WTC11 (cell line): ENCODE measurements around the gene SHROOM3. TPM values are rescaled to one million over a fixed set of nuclear protein-coding genes. Genes with fewer than 3 reads are reported as not detected.

Experiments used
- ATAC-seq: fragments of 200-7000 bp; cut with Tn5 transposase; 2 replicates; pipeline ENCODE4 v1.10.0; 2021; ENCODE audit warnings: mild to moderate bottlenecking, moderate library complexity
- CTCF ChIA-PET: fragments of 300-600 bp; sonication (Branson Sonifier 250); formaldehyde crosslinking; loops from one replicate; lab custom pipeline; 2021; ENCODE audit warnings: antibody characterized with exemption; lab: Charles Lee
- POLR2A ChIA-PET: fragments of 350-600 bp; sonication (Branson Sonifier 250); formaldehyde crosslinking; loops from one replicate; lab custom pipeline; 2021; ENCODE audit warnings: antibody characterized with exemption; lab: Charles Lee
- DNase-seq: peaks from one replicate; pipeline ENCODE4 v3.0.0; 2021; ENCODE audit warnings: low spot score
- H3K27ac Mint-ChIP-seq: 2 replicates; pipeline ENCODE4 v1.8.0; 2021; ENCODE audit warnings: mixed read lengths
- H3K27me3 Mint-ChIP-seq: 2 replicates; pipeline ENCODE4 v1.8.0; 2021; ENCODE audit warnings: low read depth, mild to moderate bottlenecking, moderate library complexity, mixed read lengths
- H3K36me3 Mint-ChIP-seq: 2 replicates; pipeline ENCODE4 v1.8.0; 2021; ENCODE audit warnings: mixed read lengths
- H3K4me1 Mint-ChIP-seq: 2 replicates; pipeline ENCODE4 v1.8.0; 2022; ENCODE audit warnings: mixed read lengths
- H3K4me3 Mint-ChIP-seq: 2 replicates; pipeline ENCODE4 v1.8.0; 2021; ENCODE audit warnings: mild to moderate bottlenecking, moderate library complexity, mixed read lengths
- H3K9me3 Mint-ChIP-seq: 2 replicates; pipeline ENCODE4 v1.8.0; 2021; ENCODE audit warnings: mixed read lengths
- CDX4 ChIP-seq: fragments of 250-450 bp; sonication (Bioruptor Pico); IDR thresholded peaks from 2 replicates; pipeline ENCODE4 v1.9.0; 2021; ENCODE audit warnings: moderate library complexity, mild to moderate bottlenecking, inconsistent platforms, borderline replicate concordance
- CTCF ChIP-seq: fragments of 200-600 bp; IDR thresholded peaks from 2 replicates; pipeline ENCODE4 v1.8.0; 2022; ENCODE audit warnings: antibody characterized with exemption
- E2F1 ChIP-seq: sonication (generic); formaldehyde crosslinking; IDR thresholded peaks from 2 replicates; pipeline ENCODE4 v1.8.0; 2022; ENCODE audit warnings: mild to moderate bottlenecking, missing genetic modification reagents
- E2F4 ChIP-seq: sonication (generic); formaldehyde crosslinking; IDR thresholded peaks from 2 replicates; pipeline ENCODE4 v1.8.1; 2022; ENCODE audit warnings: low read depth, mild to moderate bottlenecking, moderate library complexity, missing genetic modification reagents, borderline replicate concordance
- FOXK1 ChIP-seq: sonication (generic); formaldehyde crosslinking; IDR thresholded peaks from 2 replicates; pipeline ENCODE4 v1.8.0; 2022; ENCODE audit warnings: mild to moderate bottlenecking, moderate library complexity, missing genetic modification reagents
- GTF2I ChIP-seq: fragments of 250-450 bp; sonication (Bioruptor Pico); conservative IDR thresholded peaks from 2 replicates; pipeline ENCODE4 v1.4.0; 2021; ENCODE audit warnings: mild to moderate bottlenecking
- HMGXB4 ChIP-seq: sonication (generic); formaldehyde crosslinking; IDR thresholded peaks from 2 replicates; pipeline ENCODE4 v1.8.1; 2023; ENCODE audit warnings: mild to moderate bottlenecking, moderate library complexity, missing genetic modification reagents
- MXD4 ChIP-seq: fragments of 250-450 bp; sonication (Bioruptor Pico); IDR thresholded peaks from 2 replicates; pipeline ENCODE4 v1.8.0; 2021; ENCODE audit warnings: mild to moderate bottlenecking, moderate library complexity, borderline replicate concordance
- NFATC4 ChIP-seq: fragments of 250-450 bp; sonication (Bioruptor Pico); IDR thresholded peaks from 2 replicates; pipeline ENCODE4 v1.9.0; 2021; ENCODE audit warnings: mild to moderate bottlenecking
- RORB ChIP-seq: fragments of 250-450 bp; sonication (Bioruptor Pico); IDR thresholded peaks from 2 replicates; pipeline ENCODE4 v1.9.0; 2021; ENCODE audit warnings: mild to moderate bottlenecking
- STAT6 ChIP-seq: sonication (generic); formaldehyde crosslinking; conservative IDR thresholded peaks from 2 replicates; pipeline ENCODE4 v1.8.1; 2023; ENCODE audit warnings: mild to moderate bottlenecking, low read depth, missing genetic modification reagents, moderate library complexity
- TCF7 ChIP-seq: sonication (generic); formaldehyde crosslinking; IDR thresholded peaks from 2 replicates; pipeline ENCODE4 v1.8.0; 2022; ENCODE audit warnings: mild to moderate bottlenecking, low read depth, missing genetic modification reagents, moderate library complexity
- ZBTB43 ChIP-seq: sonication (generic); formaldehyde crosslinking; IDR thresholded peaks from 2 replicates; pipeline ENCODE4 v1.8.1; 2023; ENCODE audit warnings: mild to moderate bottlenecking, missing genetic modification reagents
- ZNF317 ChIP-seq: sonication (generic); formaldehyde crosslinking; IDR thresholded peaks from 2 replicates; pipeline ENCODE4 v1.8.1; 2023; ENCODE audit warnings: low read depth, mild to moderate bottlenecking, moderate library complexity, missing genetic modification reagents, borderline replicate concordance
- ZNF532 ChIP-seq: fragments of 250-450 bp; sonication (Bioruptor Pico); IDR thresholded peaks from 2 replicates; pipeline ENCODE4 v1.9.0; 2021; ENCODE audit warnings: mild to moderate bottlenecking, borderline replicate concordance
- ZNF671 ChIP-seq: fragments of 250-450 bp; sonication (Bioruptor Pico); IDR thresholded peaks from 2 replicates; pipeline ENCODE4 v1.8.0; 2021; ENCODE audit warnings: mild to moderate bottlenecking
- total RNA-seq: library from RNA; stranded (reverse); gene quantifications from 3 replicates; pipeline ENCODE4 v1.2.3, GENCODE V29; 2021

SHROOM3 gene
- total RNA-seq, 1 experiment from 2014 or later, result 71.9 TPM

GRCh38 chr4:76563454-76564122, 128.6 kb downstream of the SHROOM3 start:
- DNase-seq (no peak), ATAC-seq (no peak)
- Mint-ChIP-seq H3K4me3 (no peak overlapping the region), H3K27me3 (no peaks in the 10 kb centered on the region; the same call in 1 of the 2 replicates), H3K4me1 (peaks cover 52% of the 10 kb centered on the region), H3K9me3 (no peaks in the 10 kb centered on the region), H3K36me3 (no peaks in the 10 kb centered on the region), H3K27ac (no peak overlapping the region)
- ChIA-PET POLR2A (interaction anchor here (1.0 kb wide), 1 partner anchor 22 kb away, joined by 3 read pairs; no protein-coding TSS in a partner anchor), CTCF (interaction anchor here (1.5 to 1.6 kb wide), 2 partner anchors 22 to 64 kb away, joined by 3 to 4 read pairs; no protein-coding TSS in a partner anchor)
- no peak for TF ChIP-seq HMGXB4 (CRISPR knock-in tag)
- no peak for TF ChIP-seq NFATC4 (CRISPR knock-in tag)
- TF ChIP-seq ZBTB43 (CRISPR knock-in tag), result no peak
- TF ChIP-seq GTF2I, result no peak
- no peak for TF ChIP-seq ZNF532 (CRISPR knock-in tag)
- no peak for TF ChIP-seq CDX4
- no peak for TF ChIP-seq ZNF317 (CRISPR knock-in tag)
- no peak for TF ChIP-seq MXD4
- no peak for TF ChIP-seq FOXK1 (CRISPR knock-in tag)
- TF ChIP-seq RORB (CRISPR knock-in tag), result no peak
- TF ChIP-seq TCF7 (CRISPR knock-in tag), result no peak
- TF ChIP-seq CTCF, result no peak
- TF ChIP-seq E2F4, result no peak
- no peak for TF ChIP-seq ZNF671
- TF ChIP-seq STAT6 (CRISPR knock-in tag), result no peak
- TF ChIP-seq E2F1 (CRISPR knock-in tag), result no peak
